K562 (cell line): Measurements from ENCODE around the gene ASXL2. TPM values are rescaled to one million over a fixed set of nuclear protein-coding genes. Genes with fewer than 3 reads are reported as not detected.

Experiments used
- BCL6 ChIP-seq: fragments of 250-450 bp; sonication (Bioruptor Pico); IDR thresholded peaks from 2 replicates; pipeline ENCODE4 v1.4.0; 2020
- CBX3 ChIP-seq, 2 experiments: IDR thresholded peaks; 1 replicate in 1 of 2; 2 replicates in 1 of 2; pipeline ENCODE4 v1.6.1; 2012; ENCODE audit warnings: inconsistent platforms in 2 of 2, low read length in 2 of 2, borderline replicate concordance in 1 of 2, control low read depth in 1 of 2
- CHCHD3 ChIP-seq: fragments of 250-450 bp; sonication (Bioruptor Pico); IDR thresholded peaks from 2 replicates; pipeline ENCODE4 v2.1.2; 2022; ENCODE audit warnings: mild to moderate bottlenecking
- COPS2 ChIP-seq: fragments of 450-650 bp; conservative IDR thresholded peaks from 2 replicates; pipeline ENCODE4 v1.6.1; 2016; ENCODE audit warnings: mild to moderate bottlenecking, moderate library complexity
- CREB3 ChIP-seq: fragments of 450-650 bp; conservative IDR thresholded peaks from 2 replicates; pipeline ENCODE4 v1.6.1; 2016; ENCODE audit warnings: missing genetic modification characterization, low read depth, mild to moderate bottlenecking, missing compliant biosample characterization, moderate library complexity
- CTBP1 ChIP-seq: fragments of 450-650 bp; IDR thresholded peaks from 2 replicates; pipeline ENCODE4 v1.6.1; 2016; ENCODE audit warnings: borderline replicate concordance
- CTCFL ChIP-seq: IDR thresholded peaks from 2 replicates; pipeline ENCODE4 v1.6.1; 2011; ENCODE audit warnings: borderline replicate concordance, low read depth, mild to moderate bottlenecking, moderate library complexity, low read length; ENCODE audit not compliant: insufficient read depth, poor library complexity, severe bottlenecking
- ELK3 ChIP-seq: fragments of 450-650 bp; formaldehyde crosslinking; IDR thresholded peaks from 2 replicates; pipeline ENCODE4 v1.4.0; 2020; ENCODE audit warnings: mild to moderate bottlenecking
- FOXA1 ChIP-seq: fragments of 450-650 bp; IDR thresholded peaks from 2 replicates; pipeline ENCODE4 v1.6.1; 2016; ENCODE audit warnings: mild to moderate bottlenecking, borderline replicate concordance
- GABPB2 ChIP-seq: fragments of 250-450 bp; sonication (Bioruptor Pico); conservative IDR thresholded peaks from 2 replicates; pipeline ENCODE4 v1.5.1; 2021; ENCODE audit warnings: mild to moderate bottlenecking
- HINFP ChIP-seq: fragments of 450-650 bp; conservative IDR thresholded peaks from 2 replicates; pipeline ENCODE4 v1.6.1; 2016; ENCODE audit warnings: missing genetic modification characterization, low read depth, mild to moderate bottlenecking, control low read depth, missing compliant biosample characterization
- MAFF ChIP-seq: IDR thresholded peaks from 2 replicates; pipeline ENCODE4 v1.6.1; 2012; ENCODE audit warnings: low read length, improper control_type of control experiment
- MCM3 ChIP-seq: fragments of 450-650 bp; IDR thresholded peaks from 2 replicates; pipeline ENCODE4 v1.6.1; 2016
- MIER1 ChIP-seq: fragments of 450-650 bp; IDR thresholded peaks from 2 replicates; pipeline ENCODE4 v1.6.1; 2016; ENCODE audit warnings: antibody characterized with exemption, mild to moderate bottlenecking, low read depth
- PHF21A ChIP-seq: fragments of 450-650 bp; IDR thresholded peaks from 2 replicates; pipeline ENCODE4 v1.6.1; 2017; ENCODE audit warnings: low read depth, borderline replicate concordance
- POLR2AphosphoS5 ChIP-seq: IDR thresholded peaks from 2 replicates; pipeline ENCODE4 v1.6.1; 2011; ENCODE audit warnings: mild to moderate bottlenecking, low read depth, low read length, moderate library complexity; ENCODE audit not compliant: control insufficient read depth, insufficient read depth
- POLR3A ChIP-seq: IDR thresholded peaks from 2 replicates; pipeline ENCODE4 v1.6.1; 2011; ENCODE audit warnings: borderline replicate concordance, mild to moderate bottlenecking, moderate library complexity; ENCODE audit not compliant: insufficient read length, insufficient read depth; ENCODE audit errors: extremely low read depth
- SP1 ChIP-seq: sonication (generic); formaldehyde crosslinking; IDR thresholded peaks from 2 replicates; pipeline ENCODE4 v1.8.1; 2022; ENCODE audit warnings: mild to moderate bottlenecking, missing genetic modification reagents
- SRSF9 ChIP-seq: fragments of 200-400 bp; formaldehyde crosslinking; IDR thresholded peaks from 2 replicates; pipeline ENCODE4 v1.6.1; 2017; ENCODE audit warnings: low read depth, low read length, borderline replicate concordance
- TCF15 ChIP-seq: fragments of 250-450 bp; sonication (Bioruptor Pico); IDR thresholded peaks from 2 replicates; pipeline ENCODE4 v1.8.0; 2022; ENCODE audit warnings: moderate library complexity, mild to moderate bottlenecking, inconsistent platforms
- TEAD4 ChIP-seq, 2 experiments: sonication (generic) in 1 of 2; formaldehyde crosslinking in 1 of 2; IDR thresholded peaks; 2 replicates each; pipeline versions ENCODE4 v1.6.1 to v1.8.0; 2012 to 2022; ENCODE audit warnings: borderline replicate concordance in 1 of 2, inconsistent platforms in 1 of 2, low read length in 1 of 2, mild to moderate bottlenecking in 1 of 2, missing genetic modification reagents in 1 of 2
- TSC22D4 ChIP-seq: fragments of 450-650 bp; IDR thresholded peaks from 2 replicates; pipeline ENCODE4 v1.6.1; 2016; ENCODE audit warnings: missing genetic modification characterization, missing biosample characterization, control low read depth
- ZBED1 ChIP-seq: IDR thresholded peaks from 2 replicates; pipeline ENCODE4 v1.6.1; 2014
- ZBTB1 ChIP-seq: sonication (generic); formaldehyde crosslinking; IDR thresholded peaks from 2 replicates; pipeline ENCODE4 v1.8.1; 2023; ENCODE audit warnings: missing genetic modification reagents, low read depth, mild to moderate bottlenecking, borderline replicate concordance
- ZNF311 ChIP-seq: fragments of 250-450 bp; sonication (Bioruptor Pico); IDR thresholded peaks from 2 replicates; pipeline ENCODE4 v1.4.0; 2020; ENCODE audit warnings: mild to moderate bottlenecking, moderate library complexity
- polyA plus RNA-seq, 8 experiments: library from polyadenylated mRNA; depleted of rRNA in 4 of 8; stranded (reverse) in 5 of 8; unstranded in 3 of 8; fragments of >200 nt; fragmentation: Nextera tagmentation in 2 of 8; fragmentation: Illumina TruSeq in 1 of 8; extraction: Ambion mirVana in 2 of 8; extraction: Trizol in 1 of 8; gene quantifications; 2 replicates each; pipeline versions ENCODE4 v1.2.1 to v1.2.3, GENCODE V29; 2011 to 2014; ENCODE audit warnings: inconsistent platforms in 1 of 8, missing spikeins in 1 of 8
- total RNA-seq, 7 experiments: library from RNA; depleted of rRNA in 6 of 7; stranded (reverse); fragments of >200 nt in 6 of 7; fragmentation: Illumina TruSeq in 2 of 7; extraction: Trizol in 2 of 7; gene quantifications; 2 replicates each; pipeline versions ENCODE4 v1.2.1 to v1.2.3, GENCODE V29; 2011 to 2021; ENCODE audit warnings: low replicate concordance in 1 of 7

The ASXL2 gene
- total and polyA plus RNA-seq, 9 of the 15 experiments (the other 6 are each of a cell fraction or from before 2014, with no cell fraction given) = 2.2 to 25.9 (median 9.0) TPM

DNA sequence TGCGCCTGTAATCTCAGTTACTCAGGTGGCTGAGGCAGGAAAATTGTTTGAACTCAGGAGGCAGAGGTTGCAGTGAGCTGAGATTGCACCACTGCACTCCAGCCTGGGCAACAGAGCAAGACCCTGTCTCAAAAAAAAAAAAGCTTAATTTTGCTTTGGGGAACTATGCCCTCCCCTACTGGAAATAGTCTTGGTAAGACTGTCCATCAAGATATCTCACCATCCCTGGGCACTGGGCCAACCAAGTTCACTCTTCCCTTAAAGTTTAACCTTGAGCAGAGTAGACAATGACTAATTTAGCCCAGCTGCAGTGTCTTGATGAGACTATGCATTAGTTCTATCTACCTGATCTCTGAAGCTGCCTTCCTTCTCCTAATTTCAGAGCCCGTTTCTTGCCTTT is 44.7 kb downstream of the ASXL2 start (continued):
- no peak for TF ChIP-seq CREB3 (tag)
- TF ChIP-seq GABPB2 (CRISPR knock-in tag) = no peak
- TF ChIP-seq PHF21A = no peak
- peak; percentile 69 for TF ChIP-seq CTBP1
- TF ChIP-seq CHCHD3 (CRISPR knock-in tag) = no peak
- TF ChIP-seq MCM3 = no peak
- no peak for TF ChIP-seq SP1 (CRISPR knock-in tag)
- TF ChIP-seq MIER1 = no peak
- no peak for TF ChIP-seq COPS2
- no peak for TF ChIP-seq ELK3 (CRISPR knock-in tag)
- no peak for TF ChIP-seq HINFP
- TF ChIP-seq BCL6 (CRISPR knock-in tag) = no peak
- TF ChIP-seq POLR2AphosphoS5 = no peak
- TF ChIP-seq ZBED1 = no peak
- no peak for TF ChIP-seq TCF15 (CRISPR knock-in tag)
- no peak for TF ChIP-seq FOXA1
- TF ChIP-seq MAFF = no peak
- TF ChIP-seq CBX3 (IDR thresholded peaks at IDR 0.05; ENCODE audit: borderline replicate concordance in 1 of 2, low read length in 2 of 2) = no peak
- TF ChIP-seq ZNF311 = no peak
- no peak for TF ChIP-seq POLR3A
- no peak for TF ChIP-seq CTCFL
- no peak for TF ChIP-seq ZBTB1
- peak; percentile 65; the same call in 1 of the 2 replicates for TF ChIP-seq TEAD4 (IDR thresholded peaks at IDR 0.05; ENCODE audit: low read length)
- TF ChIP-seq TEAD4 (CRISPR knock-in tag; IDR thresholded peaks at IDR 0.05; ENCODE audit: borderline replicate concordance) = no peak
- no peak for TF ChIP-seq SRSF9
- TF ChIP-seq TSC22D4 (tag) = no peak
